Astrocyte (in vitro differentiated cells and primary cell): ENCODE data around the gene KIAA0232.

Source experiments
- EZH2 ChIP-seq: IDR thresholded peaks from 2 replicates; pipeline ENCODE4 v1.6.1; 2012; ENCODE audit warnings: mild to moderate bottlenecking, low read length, inconsistent platforms; ENCODE audit not compliant: insufficient read depth
- TF ChIP-seq, protein P1 (sequence below): IDR thresholded peaks from 2 replicates; pipeline ENCODE4 v1.5.1; 2011; ENCODE audit warnings: low read depth, mild to moderate bottlenecking, inconsistent platforms, low read length, moderate library complexity; ENCODE audit not compliant: insufficient read depth

- TF ChIP-seq, protein P1, sequence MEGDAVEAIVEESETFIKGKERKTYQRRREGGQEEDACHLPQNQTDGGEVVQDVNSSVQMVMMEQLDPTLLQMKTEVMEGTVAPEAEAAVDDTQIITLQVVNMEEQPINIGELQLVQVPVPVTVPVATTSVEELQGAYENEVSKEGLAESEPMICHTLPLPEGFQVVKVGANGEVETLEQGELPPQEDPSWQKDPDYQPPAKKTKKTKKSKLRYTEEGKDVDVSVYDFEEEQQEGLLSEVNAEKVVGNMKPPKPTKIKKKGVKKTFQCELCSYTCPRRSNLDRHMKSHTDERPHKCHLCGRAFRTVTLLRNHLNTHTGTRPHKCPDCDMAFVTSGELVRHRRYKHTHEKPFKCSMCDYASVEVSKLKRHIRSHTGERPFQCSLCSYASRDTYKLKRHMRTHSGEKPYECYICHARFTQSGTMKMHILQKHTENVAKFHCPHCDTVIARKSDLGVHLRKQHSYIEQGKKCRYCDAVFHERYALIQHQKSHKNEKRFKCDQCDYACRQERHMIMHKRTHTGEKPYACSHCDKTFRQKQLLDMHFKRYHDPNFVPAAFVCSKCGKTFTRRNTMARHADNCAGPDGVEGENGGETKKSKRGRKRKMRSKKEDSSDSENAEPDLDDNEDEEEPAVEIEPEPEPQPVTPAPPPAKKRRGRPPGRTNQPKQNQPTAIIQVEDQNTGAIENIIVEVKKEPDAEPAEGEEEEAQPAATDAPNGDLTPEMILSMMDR, result no peak
- TF ChIP-seq EZH2, result no peak
Measured at GRCh38 chr4:6781561-6781960, 966 bp upstream of the KIAA0232 start.
